22Rv1 (cell line): ENCODE data around the gene PAFAH1B1.

Experiments
- ZFX ChIP-seq: fragments of 450-650 bp; IDR thresholded peaks from 2 replicates; pipeline ENCODE4 v1.6.1; 2017; ENCODE audit warnings: antibody characterized with exemption, borderline replicate concordance
- TF ChIP-seq, protein P1 (sequence below): fragments of 450-650 bp; IDR thresholded peaks from 2 replicates; pipeline ENCODE4 v1.5.1; 2017; ENCODE audit warnings: mild to moderate bottlenecking

DNA sequence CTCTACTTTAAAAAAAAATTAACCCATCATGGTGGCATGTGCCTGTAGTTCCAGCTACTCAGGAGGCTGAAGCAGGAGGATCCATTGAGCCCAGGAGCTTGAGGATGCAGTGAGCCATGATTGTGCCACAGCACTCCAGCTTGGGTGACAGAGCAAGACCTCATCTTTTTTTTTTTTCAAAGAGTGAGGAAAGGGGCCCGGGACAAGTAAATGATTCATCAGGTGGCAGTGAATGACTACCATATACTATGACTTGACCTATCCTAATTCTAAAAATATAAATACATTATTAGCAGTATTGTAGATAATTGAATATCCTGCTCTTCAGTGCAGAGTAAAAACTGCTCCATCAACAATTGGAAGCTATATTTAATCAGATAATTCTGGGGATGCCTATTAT lies 62.8 kb downstream of the PAFAH1B1 start:
- TF ChIP-seq, protein P1, sequence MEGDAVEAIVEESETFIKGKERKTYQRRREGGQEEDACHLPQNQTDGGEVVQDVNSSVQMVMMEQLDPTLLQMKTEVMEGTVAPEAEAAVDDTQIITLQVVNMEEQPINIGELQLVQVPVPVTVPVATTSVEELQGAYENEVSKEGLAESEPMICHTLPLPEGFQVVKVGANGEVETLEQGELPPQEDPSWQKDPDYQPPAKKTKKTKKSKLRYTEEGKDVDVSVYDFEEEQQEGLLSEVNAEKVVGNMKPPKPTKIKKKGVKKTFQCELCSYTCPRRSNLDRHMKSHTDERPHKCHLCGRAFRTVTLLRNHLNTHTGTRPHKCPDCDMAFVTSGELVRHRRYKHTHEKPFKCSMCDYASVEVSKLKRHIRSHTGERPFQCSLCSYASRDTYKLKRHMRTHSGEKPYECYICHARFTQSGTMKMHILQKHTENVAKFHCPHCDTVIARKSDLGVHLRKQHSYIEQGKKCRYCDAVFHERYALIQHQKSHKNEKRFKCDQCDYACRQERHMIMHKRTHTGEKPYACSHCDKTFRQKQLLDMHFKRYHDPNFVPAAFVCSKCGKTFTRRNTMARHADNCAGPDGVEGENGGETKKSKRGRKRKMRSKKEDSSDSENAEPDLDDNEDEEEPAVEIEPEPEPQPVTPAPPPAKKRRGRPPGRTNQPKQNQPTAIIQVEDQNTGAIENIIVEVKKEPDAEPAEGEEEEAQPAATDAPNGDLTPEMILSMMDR = no peak
- no peak for TF ChIP-seq ZFX
